A673 (cell line): Measurements from ENCODE around the gene FAM72C. TPM values are rescaled to one million over a fixed set of nuclear protein-coding genes. Genes with fewer than 3 reads are reported as not detected.
"Not testable (repeated sequence)": the region's sequence is repeated elsewhere in the genome, so short reads cannot be mapped to it uniquely, and the experiment has no call there.

Experiments used
- BruUV-seq: library from RNA; stranded (reverse); fragments of 400-500 nt; replicated peaks from 2 replicates; lab custom pipeline; 2021; lab: Mats Ljungman, UMichigan
- CTCF ChIA-PET: fragments of 300-600 bp; sonication (Branson Sonifier 250); formaldehyde crosslinking; loops from one replicate; lab custom pipeline; 2022; ENCODE audit warnings: antibody characterized with exemption; lab: Charles Lee
- POLR2A ChIA-PET: fragments of 300-600 bp; sonication (Branson Sonifier 250); formaldehyde crosslinking; loops from one replicate; lab custom pipeline; 2022; ENCODE audit warnings: antibody characterized with exemption; ENCODE audit not compliant: low non-redundant PET; lab: Charles Lee
- DNase-seq: peaks from one replicate; pipeline ENCODE4 v3.0.0-alpha.2; 2015; ENCODE audit warnings: low spot score
- H3K27ac ChIP-seq: fragments of 200-600 bp; sonication (generic); 2 replicates; pipeline ENCODE4 v1.5.1; 2016; ENCODE audit warnings: mixed run types, low read depth, mild to moderate bottlenecking, mixed read lengths, antibody characterized with exemption, low read length; ENCODE audit not compliant: poor library complexity, severe bottlenecking
- H3K27me3 ChIP-seq: fragments of 200-600 bp; sonication (generic); replicated peaks from 2 replicates; pipeline ENCODE4 v1.6.1; 2017; ENCODE audit warnings: mixed run types, low read depth, mild to moderate bottlenecking, mixed read lengths, antibody characterized with exemption, low read length; ENCODE audit not compliant: insufficient read depth, poor library complexity
- H3K36me3 ChIP-seq: fragments of 200-600 bp; sonication (generic); 2 replicates; pipeline ENCODE4 v1.6.1; 2016; ENCODE audit warnings: mixed run types, mild to moderate bottlenecking, mixed read lengths, antibody characterized with exemption, low read length; ENCODE audit not compliant: insufficient read depth, poor library complexity, severe bottlenecking
- H3K4me1 ChIP-seq: fragments of 200-600 bp; sonication (generic); 2 replicates; pipeline ENCODE4 v1.6.1; 2017; ENCODE audit warnings: mixed run types, mild to moderate bottlenecking, mixed read lengths, antibody characterized with exemption, low read length; ENCODE audit not compliant: insufficient read depth, poor library complexity, severe bottlenecking
- H3K4me3 ChIP-seq: fragments of 200-600 bp; sonication (generic); 2 replicates; pipeline ENCODE4 v1.5.1; 2016; ENCODE audit warnings: low read depth, mixed run types, mild to moderate bottlenecking, mixed read lengths, low read length; ENCODE audit not compliant: poor library complexity, severe bottlenecking
- H3K9me3 ChIP-seq: fragments of 200-600 bp; sonication (generic); 2 replicates; pipeline ENCODE4 v1.6.1; 2016; ENCODE audit warnings: mixed run types, low read depth, mild to moderate bottlenecking, mixed read lengths, antibody characterized with exemption, low read length; ENCODE audit not compliant: poor library complexity, severe bottlenecking
- intact Hi-C: fragments of 100-400 bp; cut with micrococcal nuclease; formaldehyde crosslinking; loops from one replicate; pipeline ENCODE4 v1.10.0; 2022; ENCODE audit not compliant: unreplicated experiment
- total RNA-seq: library from RNA; stranded (reverse); gene quantifications from 2 replicates; pipeline ENCODE4 v1.2.3, GENCODE V29; 2021

The FAM72C gene
- total RNA-seq, 1 experiment from 2014 or later: 15.6 TPM

- CTCF ChIA-PET, POLR2A ChIA-PET: not testable (repeated sequence)
Measured at GRCh38 chr1:144012168-144012733, 40.5 kb upstream of the FAM72C start.

GRCh38 chr1:144009410-144009809 is 37.6 kb upstream of the FAM72C start:
- H3K4me3 ChIP-seq, H3K27me3 ChIP-seq, intact Hi-C loops, H3K36me3 ChIP-seq, POLR2A ChIA-PET, H3K9me3 ChIP-seq, BruUV-seq, DNase-seq, H3K4me1 ChIP-seq, H3K27ac ChIP-seq, CTCF ChIA-PET: not testable (repeated sequence)

More at GRCh38 chr1:144012168-144012733, 40.5 kb upstream of the FAM72C start:
- H3K9me3 ChIP-seq, BruUV-seq, H3K4me3 ChIP-seq, DNase-seq, H3K27me3 ChIP-seq, H3K27ac ChIP-seq, H3K36me3 ChIP-seq, intact Hi-C loops, H3K4me1 ChIP-seq: not testable (repeated sequence)

- BruUV-seq, H3K9me3 ChIP-seq, H3K27me3 ChIP-seq, CTCF ChIA-PET, H3K27ac ChIP-seq, H3K36me3 ChIP-seq, intact Hi-C loops, H3K4me3 ChIP-seq, DNase-seq, POLR2A ChIA-PET, H3K4me1 ChIP-seq: not testable (repeated sequence)
Measured at GRCh38 chr1:144004259-144004658, 32.5 kb upstream of the FAM72C start.

GRCh38 chr1:144003306-144004029 is 31.7 kb upstream of the FAM72C start:
- H3K4me1 ChIP-seq, H3K4me3 ChIP-seq, H3K36me3 ChIP-seq, POLR2A ChIA-PET, H3K27me3 ChIP-seq, BruUV-seq, H3K27ac ChIP-seq, CTCF ChIA-PET, DNase-seq, H3K9me3 ChIP-seq, intact Hi-C loops: not testable (repeated sequence)

- H3K4me1 ChIP-seq, DNase-seq, intact Hi-C loops, BruUV-seq, H3K9me3 ChIP-seq, H3K36me3 ChIP-seq, H3K27ac ChIP-seq, H3K4me3 ChIP-seq, H3K27me3 ChIP-seq, POLR2A ChIA-PET, CTCF ChIA-PET: not testable (repeated sequence)
Measured at GRCh38 chr1:144002141-144002881, 30.5 kb upstream of the FAM72C start.

- BruUV-seq, H3K36me3 ChIP-seq, CTCF ChIA-PET, H3K4me3 ChIP-seq, H3K4me1 ChIP-seq, DNase-seq, intact Hi-C loops, H3K9me3 ChIP-seq, H3K27me3 ChIP-seq, POLR2A ChIA-PET, H3K27ac ChIP-seq: not testable (repeated sequence)
Measured at GRCh38 chr1:144001077-144001476, 29.3 kb upstream of the FAM72C start.

GRCh38 chr1:143996020-143996419 is 24.2 kb upstream of the FAM72C start:
- H3K9me3 ChIP-seq, BruUV-seq, H3K4me1 ChIP-seq, POLR2A ChIA-PET, H3K27me3 ChIP-seq, DNase-seq, H3K4me3 ChIP-seq, intact Hi-C loops, H3K27ac ChIP-seq, CTCF ChIA-PET, H3K36me3 ChIP-seq: not testable (repeated sequence)
